ENCODE results near the gene RAPGEF6.

RAPGEF6 gene

DNA sequence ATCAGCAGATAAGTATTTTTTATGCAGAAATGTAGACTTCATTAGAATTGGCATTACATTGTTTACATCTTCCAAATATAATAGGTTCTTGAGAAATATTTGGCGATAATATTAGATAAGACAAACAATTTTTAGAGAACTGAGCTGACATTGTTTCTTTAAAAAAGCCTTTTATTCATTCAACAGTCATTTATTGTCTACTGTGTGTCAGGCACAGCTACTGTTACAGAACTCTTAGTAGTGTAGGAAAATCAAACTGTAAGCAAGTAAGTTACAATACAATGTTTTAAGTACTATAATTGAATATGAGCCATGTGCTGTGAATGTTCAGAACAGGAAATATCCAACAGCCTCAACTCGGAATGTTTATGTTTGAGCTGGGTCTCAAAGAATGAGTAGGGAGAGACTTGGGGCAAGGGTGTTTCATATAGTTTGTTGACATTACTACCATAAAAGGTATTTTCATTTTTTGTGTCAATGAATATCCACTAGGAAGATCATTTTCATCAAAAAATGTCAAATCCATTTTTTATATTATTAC, 257.2 kb downstream of the RAPGEF6 start:
- DNase-seq: no peak
- intact Hi-C loops (cut with DNase I): no loop called here

DNA sequence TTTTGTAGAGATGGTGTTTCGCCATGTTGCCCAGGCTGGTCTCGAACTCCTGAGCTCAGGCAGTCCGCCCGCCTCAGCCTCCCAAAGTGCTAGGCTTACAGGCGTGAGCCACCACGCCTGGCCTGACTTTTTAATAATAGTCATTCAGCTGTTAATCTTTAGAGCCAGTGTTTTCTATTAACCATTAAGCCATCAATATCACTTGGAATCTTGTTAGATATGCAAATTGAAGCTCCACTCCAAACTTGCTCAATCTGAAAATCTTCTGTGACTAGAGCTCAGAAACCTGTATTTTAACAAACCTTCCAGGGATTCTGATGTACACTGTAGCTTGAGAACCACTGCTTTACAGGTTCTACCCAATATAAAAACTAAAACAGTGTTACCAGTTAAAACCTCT, 257.7 kb downstream of the RAPGEF6 start:
- no peak for DNase-seq
- intact Hi-C loops (cut with DNase I): no loop called here

DNA sequence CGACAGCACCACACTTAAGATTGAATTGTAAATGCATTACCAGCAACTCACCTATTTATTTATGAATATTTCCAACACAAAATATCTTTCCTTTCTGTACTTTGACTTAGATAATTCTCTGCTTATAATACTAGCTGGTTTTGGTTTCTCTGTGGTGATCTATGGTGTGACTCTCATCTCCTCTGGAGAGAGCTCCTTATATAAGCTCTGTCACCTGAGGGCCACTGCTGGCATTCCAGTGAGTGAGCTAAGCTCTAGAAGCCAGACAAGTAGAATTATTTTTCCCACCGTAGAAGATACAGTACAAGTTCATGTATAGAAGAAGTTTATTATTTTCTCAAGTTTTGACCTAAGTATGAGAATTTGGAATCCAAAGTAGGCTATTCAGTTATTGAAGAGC, 259.7 kb downstream of the RAPGEF6 start:
- intact Hi-C loops (cut with DNase I): no loop called here
- DNase-seq: peak in 2 of 10 donors; percentile 70 to 71

All from posterior cingulate gyrus (tissue), 11 donors.